GM13977 (cell line): Measurements from ENCODE around the gene MRPS27.

Experiments
- DNase-seq: peaks from one replicate; pipeline ENCODE4 v3.0.0; 2012; ENCODE audit warnings: low spot score
- CTCF ChIP-seq: IDR thresholded peaks from 2 replicates; pipeline ENCODE4 v1.5.1; 2012; ENCODE audit warnings: mild to moderate bottlenecking, control low read depth; ENCODE audit not compliant: insufficient read depth; ENCODE audit errors: extremely low read depth, missing control alignments
- in situ Hi-C: fragments of 300-500 bp; cut with MboI; formaldehyde crosslinking; loops from one replicate; pipeline ENCODE4 v1.12.0; 2022; ENCODE audit warnings: low sequenced_read_pairs, low pct_unique_long_range_greater_than_20kb, mixed read lengths, inconsistent platforms; ENCODE audit not compliant: unreplicated experiment

Gene MRPS27

GRCh38 chr5:72269411-72269780, 50.6 kb downstream of the MRPS27 start:
- in situ Hi-C loops = no loop called here
- DNase-seq = no peak
- TF ChIP-seq CTCF = peak; percentile 7

GRCh38 chr5:72268753-72269410, 51.2 kb downstream of the MRPS27 start:
- peak; percentile 77 for TF ChIP-seq CTCF
- in situ Hi-C loops = no loop called here

DNA sequence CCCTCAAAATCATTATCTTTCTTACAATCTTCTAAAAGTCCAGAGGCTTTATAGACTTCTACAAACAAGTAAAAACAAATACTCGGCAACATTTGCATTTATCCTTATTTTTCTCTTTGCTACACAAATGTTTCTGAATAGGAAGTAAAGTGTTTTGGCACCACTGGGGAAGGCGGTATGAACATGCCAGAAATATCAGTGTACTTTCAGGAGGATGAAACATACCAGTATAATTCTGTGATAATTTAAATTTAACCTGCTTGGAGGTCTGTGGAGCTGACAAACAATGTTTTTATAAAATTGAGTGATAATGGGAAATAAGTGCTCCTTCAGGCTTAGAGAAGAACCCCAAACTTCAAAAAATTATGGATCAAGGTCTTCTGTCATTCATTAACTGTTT, 51.8 kb downstream of the MRPS27 start:
- in situ Hi-C loops = no loop called here
- no peak for DNase-seq
- TF ChIP-seq CTCF = no peak

More at GRCh38 chr5:72268753-72269410, 51.2 kb downstream of the MRPS27 start:
- peak; percentile 31 for DNase-seq

DNA sequence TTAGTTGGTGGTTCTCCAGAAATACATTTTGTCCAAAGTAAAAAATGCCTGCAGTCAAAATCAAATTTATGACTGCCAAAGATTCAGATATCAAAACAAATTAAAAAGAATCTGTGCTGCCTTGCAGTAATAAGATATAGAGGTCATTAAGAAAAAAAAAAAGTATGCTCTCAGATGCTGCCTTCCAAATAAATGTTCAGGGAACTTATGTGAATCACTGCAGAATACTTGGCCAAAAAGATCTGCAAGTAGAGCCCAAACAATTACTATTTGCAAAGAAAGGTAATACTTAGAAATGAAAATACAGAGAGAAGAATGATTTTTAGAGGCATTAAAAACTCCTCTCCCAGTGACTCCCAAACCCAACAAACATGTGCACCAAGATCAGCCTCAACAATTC, 52.4 kb downstream of the MRPS27 start:
- in situ Hi-C loops = no loop called here
- TF ChIP-seq CTCF = no peak
- no peak for DNase-seq

DNA sequence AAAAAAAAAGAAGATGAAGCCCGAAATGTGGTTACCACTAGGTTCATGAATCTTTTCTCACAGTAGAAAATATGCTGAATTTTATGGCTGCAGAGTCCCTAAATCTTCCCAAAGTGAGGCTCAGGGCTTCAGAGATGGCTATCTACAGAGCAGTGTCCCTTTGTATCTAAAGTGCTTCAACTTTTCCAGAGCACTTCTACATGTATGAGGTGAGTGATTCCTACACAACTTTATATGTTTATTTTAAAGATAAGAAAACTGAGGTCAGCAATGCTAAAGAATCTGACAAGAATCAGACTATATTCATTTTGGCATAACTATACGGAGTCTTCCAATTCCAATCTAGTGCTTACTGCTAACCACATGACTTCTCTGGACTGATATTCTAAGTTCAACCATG, 53.2 kb downstream of the MRPS27 start:
- no peak for TF ChIP-seq CTCF
- in situ Hi-C loops = no loop called here
- no peak for DNase-seq

GRCh38 chr5:72265032-72265877, 54.8 kb downstream of the MRPS27 start:
- TF ChIP-seq CTCF = no peak
- in situ Hi-C loops = no loop called here
- no peak for DNase-seq
